ENCODE data around the gene RAB3GAP1. TPM values are rescaled to one million over a fixed set of nuclear protein-coding genes. Genes with fewer than 3 reads are reported as not detected.

RAB3GAP1 gene
- polyA plus RNA-seq, 1 donor (not counting 4 experiments of a cell fraction or from before 2014, with no cell fraction given): 41.6 TPM

GRCh38 chr2:135182601-135183000, 130.5 kb downstream of the RAB3GAP1 start:
- H3K27me3 ChIP-seq (ENCODE audit: control insufficient read depth, extremely low read depth, insufficient read depth, low read length): no peaks in the 10 kb centered on the region
- H3K9me3 ChIP-seq (ENCODE audit: control insufficient read depth, low read depth, low read length): no peaks in the 10 kb centered on the region
- FAIRE-seq (no peak), DNase-seq (ENCODE audit: low read depth, low spot score) (no peak)
- no peak overlapping the region for H3K4me3 ChIP-seq (ENCODE audit: control insufficient read depth in 2 of 3, extremely low read depth in 1 of 3, insufficient read depth in 2 of 3, low read depth in 1 of 3, low read length in 3 of 3)
- no peak for TF ChIP-seq EZH2 (IDR thresholded peaks at IDR 0.05; ENCODE audit: low read length)
- no peak for TF ChIP-seq CTCF (optimal IDR thresholded peaks at IDR 0.05 in 1 of 3, IDR thresholded peaks at IDR 0.05 in 1 of 3, conservative IDR thresholded peaks at IDR 0.05 in 1 of 3; ENCODE audit: extremely low read depth in 1 of 3, insufficient read depth in 2 of 3, low read length in 3 of 3)
- no peaks in the 10 kb centered on the region for H3K79me2 ChIP-seq (ENCODE audit: control insufficient read depth, insufficient read depth, low read length)
- H3K36me3 ChIP-seq (ENCODE audit: control insufficient read depth in 2 of 2, extremely low read depth in 1 of 2, insufficient read depth in 2 of 2, low read length in 2 of 2): peaks cover 0 to 6% of the 10 kb centered on the region in 2 experiments
- H3K27ac ChIP-seq (ENCODE audit: control insufficient read depth, insufficient read depth, low read length): no peak overlapping the region
- H2AFZ ChIP-seq (ENCODE audit: control insufficient read depth, low read length): no peak overlapping the region
- no peaks in the 10 kb centered on the region for H3K4me1 ChIP-seq (ENCODE audit: control insufficient read depth, extremely low read depth, insufficient read depth, low read length)
- no peaks in the 10 kb centered on the region for H3K9me1 ChIP-seq (ENCODE audit: control insufficient read depth, extremely low read depth, insufficient read depth, low read length)
- dilution Hi-C loops (cut with MboI; ENCODE audit: extremely low pct_ligation_motif_present, low sequenced_read_pairs): no loop called here
- H3K9ac ChIP-seq (ENCODE audit: control insufficient read depth, extremely low read depth, insufficient read depth, low read length): no peak overlapping the region
- no peak overlapping the region for H3K4me2 ChIP-seq (ENCODE audit: control insufficient read depth, extremely low read depth, insufficient read depth, low read depth, low read length)
- H4K20me1 ChIP-seq (ENCODE audit: control insufficient read depth, extremely low read depth, insufficient read depth, low read length): no peaks in the 10 kb centered on the region

GRCh38 chr2:135183822-135184221, 131.7 kb downstream of the RAB3GAP1 start:
- H3K79me2 ChIP-seq (ENCODE audit: control insufficient read depth, insufficient read depth, low read length): no peaks in the 10 kb centered on the region
- H3K27ac ChIP-seq (ENCODE audit: control insufficient read depth, insufficient read depth, low read length): no peak overlapping the region
- no peaks in the 10 kb centered on the region for H3K9me1 ChIP-seq (ENCODE audit: control insufficient read depth, extremely low read depth, insufficient read depth, low read length)
- TF ChIP-seq EZH2 (IDR thresholded peaks at IDR 0.05; ENCODE audit: low read length) (no peak), CTCF (optimal IDR thresholded peaks at IDR 0.05 in 1 of 3, IDR thresholded peaks at IDR 0.05 in 1 of 3, conservative IDR thresholded peaks at IDR 0.05 in 1 of 3; ENCODE audit: extremely low read depth in 1 of 3, insufficient read depth in 2 of 3, low read length in 3 of 3) (no peak)
- H3K27me3 ChIP-seq (ENCODE audit: control insufficient read depth, extremely low read depth, insufficient read depth, low read length): no peaks in the 10 kb centered on the region
- no peak overlapping the region for H3K9ac ChIP-seq (ENCODE audit: control insufficient read depth, extremely low read depth, insufficient read depth, low read length)
- H4K20me1 ChIP-seq (ENCODE audit: control insufficient read depth, extremely low read depth, insufficient read depth, low read length): no peaks in the 10 kb centered on the region
- H3K4me3 ChIP-seq (ENCODE audit: control insufficient read depth in 2 of 3, extremely low read depth in 1 of 3, insufficient read depth in 2 of 3, low read depth in 1 of 3, low read length in 3 of 3): no peak overlapping the region
- dilution Hi-C loops (cut with MboI; ENCODE audit: extremely low pct_ligation_motif_present, low sequenced_read_pairs): no loop called here
- no peak overlapping the region for H2AFZ ChIP-seq (ENCODE audit: control insufficient read depth, low read length)
- no peaks in the 10 kb centered on the region for H3K4me1 ChIP-seq (ENCODE audit: control insufficient read depth, extremely low read depth, insufficient read depth, low read length)
- DNase-seq (ENCODE audit: low read depth, low spot score): no peak
- no peak for FAIRE-seq
- H3K36me3 ChIP-seq (ENCODE audit: control insufficient read depth in 2 of 2, extremely low read depth in 1 of 2, insufficient read depth in 2 of 2, low read length in 2 of 2): peaks cover 0 to 2% of the 10 kb centered on the region in 2 experiments
- no peak overlapping the region for H3K4me2 ChIP-seq (ENCODE audit: control insufficient read depth, extremely low read depth, insufficient read depth, low read depth, low read length)
- H3K9me3 ChIP-seq (ENCODE audit: control insufficient read depth, low read depth, low read length): no peaks in the 10 kb centered on the region

Data from keratinocyte (primary cell).